AG10803 (cell line): Measurements from ENCODE around the gene TSPAN2.
A peak's percentile ranks its signal among the peaks of the same experiment; 100 is the strongest.

Experiments
- DNase-seq: peaks from one replicate; pipeline ENCODE4 v3.0.0; 2010; ENCODE audit warnings: low read depth
- H3K4me3 ChIP-seq: 2 replicates; pipeline ENCODE4 v1.5.1; 2011; ENCODE audit warnings: mild to moderate bottlenecking, low read length, control low read depth
- CTCF ChIP-seq: conservative IDR thresholded peaks from 2 replicates; pipeline ENCODE4 v1.5.1; 2011; ENCODE audit warnings: mild to moderate bottlenecking, low read length, control low read depth, inconsistent platforms

TSPAN2 gene

GRCh38 chr1:115116512-115116911 is 27.2 kb upstream of the TSPAN2 start:
- no peak overlapping the region for H3K4me3 ChIP-seq
- DNase-seq = no peak
- no peak for TF ChIP-seq CTCF

DNA sequence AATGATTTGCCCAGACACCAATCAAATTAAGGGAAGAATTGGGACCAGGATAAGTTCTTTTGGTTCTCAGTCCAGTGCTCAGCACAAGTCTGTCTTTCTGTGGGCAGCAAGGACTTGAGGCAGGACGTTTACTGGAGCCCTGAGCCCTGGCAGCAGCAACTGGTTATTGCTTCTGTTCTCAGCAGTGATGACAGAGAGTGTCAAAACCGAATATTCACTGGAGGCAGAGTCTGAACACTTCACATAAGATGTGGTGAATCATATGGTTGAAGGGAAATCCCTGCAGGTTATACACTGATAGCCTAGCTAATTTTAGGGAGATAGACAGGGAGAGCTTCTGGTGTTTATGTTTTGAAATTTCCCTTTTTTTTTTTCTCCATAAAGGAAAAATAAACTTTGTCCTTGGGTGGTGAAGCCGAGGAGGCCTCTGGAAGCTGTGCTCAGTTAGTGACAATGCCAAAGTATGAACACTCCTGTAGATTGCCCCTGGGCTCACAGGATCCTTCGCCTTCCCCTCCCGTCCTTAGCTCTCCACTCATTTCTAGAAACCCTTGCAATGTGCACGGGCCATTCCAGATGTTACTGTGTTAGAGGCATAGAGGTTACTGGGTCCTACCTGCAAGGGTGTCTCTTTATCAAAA is 26.3 kb upstream of the TSPAN2 start:
- TF ChIP-seq CTCF = no peak
- no peak for DNase-seq
- H3K4me3 ChIP-seq = no peak overlapping the region

DNA sequence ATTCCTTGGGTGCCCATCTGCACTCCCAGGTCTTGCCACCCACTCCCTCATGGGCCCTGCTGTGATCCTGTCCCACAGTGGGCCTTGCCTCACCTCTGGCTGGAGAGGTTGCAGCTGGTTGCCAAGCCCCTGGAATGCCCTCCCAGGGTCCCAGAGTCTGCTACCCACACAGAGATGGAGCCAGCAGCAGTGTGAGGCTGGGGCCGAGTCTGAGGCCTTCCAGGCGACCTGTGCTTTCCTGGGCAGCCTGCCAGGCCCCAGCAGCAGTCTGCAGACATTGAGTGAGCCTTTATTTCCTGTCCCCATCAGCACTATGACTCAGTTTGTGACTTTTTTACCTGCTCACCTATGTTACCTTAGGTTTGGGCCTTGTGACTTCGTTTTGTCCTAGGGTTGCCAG is 25.0 kb upstream of the TSPAN2 start:
- no peak overlapping the region for H3K4me3 ChIP-seq
- no peak for DNase-seq
- TF ChIP-seq CTCF = no peak

DNA sequence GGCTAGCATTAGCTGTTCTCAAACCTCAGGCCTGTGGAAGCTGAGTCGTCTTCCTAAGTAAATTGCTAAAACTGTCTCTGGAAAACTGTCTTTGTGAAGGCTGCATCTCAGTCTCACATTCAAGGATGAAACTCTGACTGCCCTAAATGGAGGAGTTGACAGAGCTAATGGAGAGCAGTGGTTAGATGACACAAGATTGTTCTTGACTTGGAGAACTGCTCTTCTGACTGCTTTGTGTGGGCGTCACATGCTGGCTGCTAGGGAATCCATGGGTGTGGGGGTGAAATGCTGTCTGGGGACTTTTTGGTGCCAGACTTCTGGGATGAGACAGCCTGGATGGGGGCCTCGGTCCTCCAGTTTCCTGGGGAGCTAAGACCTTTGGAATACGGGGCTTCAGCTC is 24.5 kb upstream of the TSPAN2 start:
- no peak for TF ChIP-seq CTCF
- DNase-seq = no peak
- H3K4me3 ChIP-seq = no peak overlapping the region

DNA sequence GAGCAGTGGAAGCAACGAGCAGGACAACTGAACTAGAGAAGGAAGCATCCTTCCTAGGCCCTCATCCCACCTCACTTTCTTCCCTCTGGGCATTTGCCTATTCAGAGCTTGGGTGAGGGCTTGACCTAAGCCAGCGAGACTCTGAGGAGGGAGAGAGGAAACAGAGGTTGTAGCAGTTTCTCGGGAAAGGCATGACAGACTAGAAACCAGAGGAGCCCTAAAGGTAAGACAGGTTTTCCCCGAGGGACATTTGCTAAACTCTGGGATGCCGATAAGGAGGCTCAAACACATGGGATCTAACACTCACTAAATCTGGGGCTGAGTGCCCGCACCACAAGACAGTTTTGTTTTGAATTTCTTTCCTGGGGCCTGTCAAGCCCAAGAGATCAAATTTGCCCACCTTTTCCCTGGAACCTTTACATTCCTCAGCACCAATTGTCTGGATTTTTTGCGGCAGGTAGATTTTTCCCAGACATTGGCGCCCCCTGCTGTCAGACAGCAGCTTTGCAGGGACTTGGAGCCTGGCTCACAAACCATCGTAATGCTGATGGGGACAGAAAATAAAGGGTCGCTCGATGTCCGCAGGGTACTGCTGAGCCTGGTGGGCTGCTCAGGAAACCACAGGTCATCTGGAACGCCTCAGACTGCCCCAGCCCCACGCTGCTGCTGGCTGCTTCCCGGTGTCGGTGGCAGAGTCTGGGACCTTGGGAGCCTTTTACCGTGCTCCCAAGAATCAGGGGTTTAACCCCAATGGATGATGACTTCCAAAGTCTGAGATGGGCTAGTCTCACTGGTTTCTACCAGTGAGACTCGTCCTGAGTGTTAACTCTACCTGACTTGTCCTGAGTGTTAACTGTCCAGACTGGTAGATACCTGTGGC is 23.4 kb upstream of the TSPAN2 start:
- no peak overlapping the region for H3K4me3 ChIP-seq
- TF ChIP-seq CTCF = peak; percentile 90
- DNase-seq = no peak

DNA sequence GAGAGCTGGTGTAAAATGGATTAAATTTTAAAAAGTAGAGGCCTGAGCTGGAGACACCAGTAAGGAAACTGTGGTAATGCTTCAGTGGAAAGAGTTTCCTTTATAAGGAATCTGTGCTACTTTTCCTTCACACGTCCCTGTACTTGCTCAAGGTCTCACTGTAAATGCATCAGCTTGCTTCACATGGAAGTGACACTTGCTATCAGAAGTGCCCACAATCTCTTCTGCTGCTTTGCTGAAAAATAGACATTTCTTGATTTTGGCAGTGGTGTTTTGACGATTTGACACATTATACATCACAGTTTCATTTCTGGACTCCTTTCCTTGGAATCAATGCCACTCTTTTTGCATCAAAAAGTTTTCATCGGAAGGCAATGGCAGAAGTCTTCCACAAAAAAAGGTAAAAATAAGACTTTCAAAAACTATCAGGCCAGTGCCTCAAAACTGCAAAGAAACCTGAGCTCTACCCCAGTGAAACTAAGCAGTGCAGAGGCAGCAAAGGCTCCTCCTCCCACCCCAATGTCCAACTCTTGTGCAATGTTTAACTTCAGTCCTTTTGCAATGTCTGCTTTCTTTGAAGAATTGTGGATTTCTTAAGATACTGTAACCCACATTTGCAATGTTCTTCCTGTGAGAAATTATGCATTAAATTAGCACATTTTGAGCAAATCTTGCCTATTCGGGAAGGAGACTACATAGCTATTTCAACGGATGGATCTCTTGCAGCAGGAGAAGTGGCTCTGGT is 18.4 kb upstream of the TSPAN2 start:
- DNase-seq = peak; percentile 76
- no peak overlapping the region for H3K4me3 ChIP-seq
- no peak for TF ChIP-seq CTCF
